ENCODE measurements around the gene SCRN2.
A peak's percentile ranks its signal among the peaks of the same experiment; 100 is the strongest.

Gene SCRN2

DNA sequence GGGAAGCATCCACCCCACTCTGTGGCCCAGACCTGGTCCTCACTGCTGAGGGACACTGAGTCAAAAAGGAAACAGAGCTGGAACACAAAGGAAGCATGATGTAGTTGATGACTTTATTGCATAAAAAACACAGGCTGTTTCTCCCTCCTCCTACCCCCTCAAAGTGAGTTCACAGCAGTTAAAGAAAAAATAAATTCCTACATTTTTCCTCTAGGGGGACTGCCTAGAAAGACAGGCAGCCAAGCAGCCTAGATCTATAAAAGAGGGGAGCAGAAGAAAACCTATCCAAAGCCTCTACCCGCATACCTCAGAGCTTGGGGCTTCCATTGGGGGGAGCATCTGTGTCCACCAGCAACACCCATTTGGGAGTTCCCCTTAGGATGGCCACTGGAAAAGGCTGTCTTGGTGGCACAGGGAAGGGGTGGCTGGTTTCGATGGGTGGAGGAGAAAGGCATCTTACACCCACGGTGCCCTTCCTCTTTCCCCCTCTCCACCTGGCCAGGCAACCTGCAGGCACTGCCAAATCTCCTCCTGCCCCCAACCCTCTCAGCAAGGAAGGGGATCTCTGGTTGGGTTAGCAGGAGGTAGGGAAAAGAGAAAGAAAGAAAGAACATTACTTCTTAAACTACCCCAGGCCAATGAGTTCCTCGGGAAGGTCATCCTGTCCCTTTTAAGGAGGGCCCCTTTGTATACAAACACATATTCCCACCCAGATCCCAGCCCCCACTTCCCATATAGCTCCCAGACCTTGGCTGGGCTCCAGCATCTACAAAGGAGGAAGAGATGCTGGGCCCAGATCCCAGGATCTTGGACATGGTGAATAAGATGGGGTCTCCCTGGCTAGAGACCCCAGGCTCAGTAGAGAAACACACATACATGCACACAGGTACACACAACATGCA lies 4.0 kb upstream of the SCRN2 start:
- DNase-seq, result no peak

GRCh38 chr17:47844227-47844626 lies 3.2 kb upstream of the SCRN2 start:
- no peak for DNase-seq

- no peak for DNase-seq
These were observed 2.3 kb upstream of the SCRN2 start for GRCh38 chr17:47843391-47843730.

DNA sequence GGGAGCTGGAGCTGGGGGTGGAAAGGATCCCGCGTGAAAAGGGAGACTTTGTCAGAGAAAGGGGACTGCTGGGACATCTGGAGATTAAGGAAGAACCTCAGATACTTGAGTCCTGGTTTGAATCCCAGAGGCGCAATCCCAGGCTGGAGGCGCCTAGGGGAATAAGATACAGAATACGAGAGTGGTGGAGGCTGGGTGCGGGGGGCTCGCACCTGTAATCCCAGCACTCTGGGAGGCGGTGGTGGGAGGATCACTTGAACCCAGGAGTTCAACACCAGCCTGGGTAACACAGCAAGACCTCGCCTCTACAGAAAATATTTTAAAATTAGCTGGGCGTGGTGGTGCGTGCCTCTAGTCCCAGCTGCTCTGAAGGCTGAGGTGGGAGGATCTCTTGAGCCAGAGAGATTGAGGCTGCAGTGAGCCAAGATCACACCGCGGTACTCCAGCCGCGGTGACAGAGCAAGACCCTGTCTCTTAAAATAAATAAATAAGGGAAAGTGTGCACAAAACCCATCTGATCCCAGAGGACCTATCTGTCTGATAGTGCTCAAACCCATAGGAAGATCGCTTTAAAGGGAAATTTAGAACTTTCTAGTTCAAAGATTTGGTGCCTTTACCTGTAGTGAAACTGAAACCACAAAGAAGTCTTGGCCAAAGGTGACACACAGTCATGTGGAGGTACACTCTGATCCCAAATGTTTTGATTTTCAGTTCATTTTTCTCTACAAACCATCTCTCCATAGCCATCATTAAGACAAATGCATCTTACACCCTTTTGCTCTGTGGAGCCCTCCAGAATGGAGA lies 617 bp upstream of the SCRN2 start:
- no peak for DNase-seq

DNA sequence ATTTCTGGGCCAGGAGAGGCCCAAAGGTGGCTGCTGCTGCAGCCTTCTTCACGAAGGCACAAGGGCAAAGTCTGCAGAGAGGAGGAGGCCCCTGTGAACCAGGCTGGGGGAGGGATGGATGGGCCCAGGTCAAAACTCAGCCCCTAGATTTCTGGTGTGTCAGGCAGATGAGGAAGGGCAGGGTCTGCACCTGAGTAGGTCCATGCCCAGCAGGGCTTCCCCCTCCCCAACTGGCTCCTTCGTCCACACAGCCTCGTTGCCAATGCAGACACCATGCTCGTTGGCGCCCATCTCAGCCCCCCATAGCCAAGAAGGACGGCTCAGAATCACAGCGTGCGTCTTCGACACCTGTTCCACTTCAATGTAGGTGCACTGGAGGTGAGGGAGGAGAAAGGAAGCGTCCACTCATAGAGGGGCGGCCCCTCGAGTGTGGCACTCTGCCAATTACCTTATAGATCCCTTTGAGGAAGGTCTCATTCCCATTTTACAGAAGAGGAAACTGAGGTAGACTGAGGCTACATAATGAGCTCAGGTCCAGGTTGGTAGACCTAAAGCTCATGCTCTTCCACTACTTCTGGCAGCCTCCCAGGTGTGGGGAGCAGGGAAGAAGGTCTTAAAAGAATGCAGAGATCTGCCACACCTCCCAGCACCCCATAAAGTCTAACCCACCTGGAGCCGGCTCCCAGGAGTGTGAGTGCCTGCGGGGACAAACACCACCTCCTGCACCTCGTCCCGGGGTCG lies 902 bp downstream of the SCRN2 start:
- no peak for DNase-seq

DNA sequence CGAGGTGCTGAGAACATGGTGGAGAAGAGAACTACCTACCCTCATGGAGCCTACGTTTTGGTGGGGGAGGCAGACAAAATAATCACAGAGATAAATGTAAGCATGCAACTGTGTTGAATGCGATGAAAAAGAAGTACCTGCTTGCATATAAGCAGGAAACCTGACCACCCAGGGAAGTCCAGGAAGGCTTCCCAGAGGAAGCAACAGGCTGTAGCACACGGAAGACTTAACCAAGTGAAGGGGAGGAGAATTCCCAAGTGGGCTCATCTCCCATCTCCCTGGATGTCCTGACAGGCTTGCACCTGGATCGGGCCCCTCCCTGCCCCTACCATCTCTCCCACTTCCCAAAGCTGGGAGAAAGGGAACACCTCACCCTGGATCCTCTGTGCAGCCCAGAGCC lies 2.0 kb downstream of the SCRN2 start:
- DNase-seq, result no peak

DNA sequence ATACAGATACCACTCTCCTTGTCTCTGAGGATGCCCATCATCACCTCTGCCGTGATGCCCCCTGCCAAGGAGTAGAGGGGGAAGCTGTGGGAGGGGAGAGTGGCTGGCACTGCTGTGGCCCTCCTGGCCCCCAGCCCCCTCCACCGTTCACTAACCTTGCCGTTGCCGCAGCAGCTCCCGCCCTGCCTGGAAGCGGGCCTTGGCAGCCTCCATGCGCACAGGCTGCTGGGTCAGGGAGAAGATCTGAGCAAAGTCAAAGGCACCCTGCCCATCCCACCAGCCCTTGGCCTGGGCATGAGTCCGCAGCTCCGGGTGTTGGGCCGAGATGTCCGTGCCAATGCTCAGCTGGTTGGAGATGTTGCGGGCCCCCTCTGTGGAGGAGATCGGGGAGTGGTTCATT lies 2.4 kb downstream of the SCRN2 start:
- DNase-seq, result no peak

- DNase-seq, result no peak
These were observed 3.6 kb downstream of the SCRN2 start for GRCh38 chr17:47837401-47838039.

- no peak for DNase-seq
These were observed 4.5 kb downstream of the SCRN2 start for GRCh38 chr17:47836601-47837000.

DNA sequence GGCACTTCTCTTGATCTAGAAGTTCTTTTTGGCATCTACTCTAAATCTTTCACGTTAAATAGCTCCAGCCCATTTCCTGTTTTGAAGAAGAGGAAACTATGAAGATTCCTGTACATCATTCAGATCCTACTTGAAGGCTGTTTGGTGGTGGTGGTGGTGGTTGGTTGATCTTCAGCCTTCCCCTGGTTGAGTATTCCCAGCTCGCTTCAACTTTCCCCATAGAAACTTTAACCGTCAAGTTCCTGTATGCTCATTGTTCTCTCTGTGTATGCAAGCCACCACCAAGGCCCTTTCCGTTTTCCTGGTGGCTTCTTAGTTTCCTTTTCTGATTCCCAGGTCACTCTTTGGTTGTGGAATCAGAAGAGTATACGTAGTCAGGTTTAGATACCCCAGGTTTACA lies 6.3 kb downstream of the SCRN2 start:
- no peak for DNase-seq

DNA sequence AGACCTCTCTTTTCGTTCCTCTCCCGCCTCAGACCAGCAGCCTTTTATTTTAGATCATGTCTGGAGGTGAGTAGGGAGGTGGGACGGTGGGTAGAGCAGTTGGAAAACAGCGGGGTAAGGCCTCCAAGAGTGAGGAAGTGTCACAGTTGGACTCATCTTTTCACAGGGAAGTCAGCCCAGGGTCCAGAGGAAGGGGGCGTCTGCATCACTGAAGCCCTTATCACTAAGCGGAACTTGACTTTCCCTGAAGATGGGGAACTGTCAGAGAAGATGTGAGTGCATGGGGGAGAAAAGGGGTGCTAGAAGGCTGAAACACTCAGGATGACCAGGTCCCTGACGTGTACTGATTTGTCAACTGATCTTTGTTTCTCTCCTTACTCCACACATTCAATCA lies 9.1 kb downstream of the SCRN2 start:
- DNase-seq, result peak in 1 of 2 donors; percentile 13

GRCh38 chr17:47831003-47831933 lies 9.8 kb downstream of the SCRN2 start, which contains the start of the genes LRRC46 and MRPL10:
Gene LRRC46, plus strand, starts transcription at chr17:47831670. Its CDS starts 320 bp downstream, at chr17:47831990.
Gene MRPL10, minus strand, starts transcription at chr17:47831541. Its CDS starts 30 bp downstream, at chr17:47831511.
- peak; percentile 91 to 94 for DNase-seq

- DNase-seq, result no peak
These were observed 10.6 kb downstream of the SCRN2 start for GRCh38 chr17:47830396-47831002.

DNA sequence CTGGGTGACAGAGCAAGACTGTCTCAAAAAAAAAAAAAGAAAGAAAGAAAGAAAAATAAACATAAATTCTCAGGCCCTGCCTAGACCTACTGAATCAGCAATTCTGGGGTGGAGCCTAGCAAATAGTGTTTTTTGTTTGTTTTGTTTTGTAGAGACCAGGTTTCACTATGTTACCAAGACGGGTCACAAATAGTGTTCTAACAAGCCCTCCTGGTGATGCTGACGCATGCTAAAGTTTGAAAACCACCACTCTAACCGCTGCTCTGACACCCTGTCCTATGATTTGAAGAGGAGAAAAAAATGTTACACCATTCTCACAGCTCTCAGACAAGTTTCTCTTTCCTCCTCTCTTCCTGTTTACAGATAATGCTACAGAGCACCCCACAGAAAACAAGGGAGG lies 11.2 kb downstream of the SCRN2 start:
- peak; percentile 80 to 92 for DNase-seq

DNA sequence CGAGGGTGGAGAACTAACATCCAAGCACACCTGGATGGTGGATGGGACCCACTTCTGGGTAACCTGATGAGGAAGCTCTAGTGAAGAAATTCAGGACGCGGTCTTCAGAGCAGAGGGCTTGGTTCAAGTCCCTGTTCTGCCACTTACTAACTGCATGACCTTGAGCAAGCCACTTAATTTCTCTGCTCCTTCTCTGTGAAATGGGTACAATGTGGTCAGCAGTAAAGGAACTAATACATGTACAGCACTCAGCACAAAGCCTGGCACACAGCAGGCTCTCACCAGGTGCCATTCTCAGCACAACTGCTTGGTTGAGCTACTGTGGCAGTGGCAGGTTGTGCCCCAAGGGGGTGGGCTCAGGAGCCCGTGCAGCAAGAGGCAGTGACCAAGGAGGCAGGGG lies 17.6 kb downstream of the SCRN2 start:
- DNase-seq, result no peak

DNA sequence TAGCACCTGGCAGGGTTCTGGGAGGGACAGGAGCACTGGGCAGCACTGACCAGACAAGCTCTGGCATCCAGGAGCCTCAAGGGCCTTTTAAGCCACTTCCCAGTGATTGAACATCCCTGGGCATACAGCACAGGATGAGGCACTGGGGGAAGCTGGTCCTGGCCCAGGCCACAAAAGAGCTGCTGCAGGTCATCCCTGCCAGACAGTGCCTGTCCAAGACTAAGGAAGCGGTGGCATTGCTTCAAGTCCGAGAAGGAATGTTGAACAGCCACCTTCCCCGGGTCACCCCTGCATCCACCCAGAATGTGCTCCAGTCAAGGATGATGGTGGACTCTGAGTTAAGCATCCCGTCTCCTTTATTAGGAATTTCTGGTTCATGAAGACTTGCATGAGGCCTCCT lies 18.3 kb downstream of the SCRN2 start:
- DNase-seq, result no peak

DNA sequence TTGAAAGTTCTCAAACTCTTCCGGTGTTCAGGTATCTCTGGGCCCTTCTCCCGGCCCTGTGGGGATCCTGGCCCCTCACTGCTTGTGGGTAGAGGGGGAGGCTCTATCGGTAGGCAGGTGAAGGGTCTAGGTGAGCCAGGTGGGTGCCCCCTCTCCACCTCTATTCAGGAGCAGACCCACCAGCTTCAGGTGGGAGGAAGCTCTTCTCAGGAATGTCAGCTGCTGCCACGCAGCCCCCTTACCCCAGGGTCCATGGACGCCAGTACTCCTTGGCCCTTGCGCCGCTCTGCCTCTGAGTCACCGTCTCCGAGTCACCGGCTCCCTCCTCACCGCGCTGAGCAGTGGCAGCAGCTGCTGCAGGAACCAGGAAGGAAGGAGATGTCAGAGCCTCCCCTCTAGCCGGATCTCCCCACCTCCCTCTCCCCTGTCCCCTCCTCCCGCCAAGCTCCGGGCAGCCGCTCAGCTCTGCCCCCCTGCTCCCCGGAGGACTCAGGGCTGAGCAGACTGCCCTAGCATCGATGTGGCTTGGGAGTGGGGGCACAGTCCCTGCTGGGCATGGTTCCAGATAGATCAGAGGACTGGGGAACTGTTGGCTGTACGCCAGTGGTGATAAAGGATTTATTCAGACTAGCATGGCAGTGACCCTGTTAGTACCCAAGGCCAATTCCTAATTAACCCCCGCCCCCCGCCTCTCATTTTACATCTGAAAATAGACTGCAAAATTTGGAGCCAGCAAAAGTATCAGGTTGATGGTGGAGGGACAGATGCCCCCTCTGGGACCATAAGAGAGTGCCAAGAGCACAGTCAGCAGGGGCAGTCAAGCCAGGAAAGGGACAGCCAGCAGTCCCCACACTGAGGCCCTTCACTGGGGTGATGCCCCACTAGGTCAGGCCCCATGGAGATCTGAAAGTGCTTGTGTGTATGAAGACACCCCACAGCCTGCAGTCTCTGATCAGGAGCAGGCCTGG lies 19.4 kb downstream of the SCRN2 start, which contains the start of gene OSBPL7:
Gene OSBPL7, minus strand, starts transcription at position 371 of the 968 bp plus-strand sequence. CDS start 1,516 bp downstream, outside the sequence.
- DNase-seq, result peak; percentile 81 to 87

DNA sequence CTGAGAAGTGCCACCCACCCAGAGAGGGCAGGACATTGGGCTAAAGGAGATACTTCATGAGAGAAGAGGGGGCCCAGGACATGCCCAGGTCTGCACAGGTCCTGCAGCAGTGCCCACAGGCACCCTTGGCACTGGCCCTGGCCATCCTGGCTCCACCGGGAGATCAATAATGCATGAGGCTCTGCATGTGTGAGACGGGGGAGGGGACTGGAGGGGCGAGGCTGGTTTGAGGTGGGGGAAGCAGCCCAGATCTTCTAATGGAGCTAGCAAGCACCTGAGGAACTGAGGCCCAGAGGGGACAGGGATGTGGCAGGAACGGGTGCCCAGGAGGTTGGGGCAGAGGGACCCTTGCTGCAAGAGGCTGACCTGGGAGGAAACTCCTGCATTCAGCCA lies 20.0 kb downstream of the SCRN2 start:
- DNase-seq, result no peak

- no peak for DNase-seq
These were observed 20.9 kb downstream of the SCRN2 start for GRCh38 chr17:47820033-47820789.

Data from CD4-positive, alpha-beta T cell treated with Interferon alpha-2 for 1 hour (primary cell).